NB4 (cell line): ENCODE results near the gene MGLL.
A peak's percentile ranks its signal among the peaks of the same experiment; 100 is the strongest.

Experiments
- DNase-seq: peaks from one replicate; pipeline ENCODE4 v3.0.0; 2010; ENCODE audit warnings: low read depth
- H3K4me3 ChIP-seq: one replicate; pipeline ENCODE4 v1.5.1; 2011; ENCODE audit warnings: mild to moderate bottlenecking, low read depth, low read length, moderate library complexity
- MYC ChIP-seq: IDR thresholded peaks from 2 replicates; pipeline ENCODE4 v1.6.1; 2011; ENCODE audit warnings: low read depth, low read length
- POLR2A ChIP-seq: IDR thresholded peaks from 2 replicates; pipeline ENCODE4 v1.6.1; 2011; ENCODE audit warnings: mild to moderate bottlenecking; ENCODE audit not compliant: insufficient read length; ENCODE audit errors: extremely low read depth
- TF ChIP-seq, protein P1 (sequence below): IDR thresholded peaks from one replicate; pipeline ENCODE4 v1.5.1; 2012; ENCODE audit warnings: low read depth, low read length
- TF ChIP-seq, protein P2 (sequence below): IDR thresholded peaks from 2 replicates; pipeline ENCODE4 v1.6.1; 2011; ENCODE audit warnings: low read depth, low read length

Gene MGLL

DNA sequence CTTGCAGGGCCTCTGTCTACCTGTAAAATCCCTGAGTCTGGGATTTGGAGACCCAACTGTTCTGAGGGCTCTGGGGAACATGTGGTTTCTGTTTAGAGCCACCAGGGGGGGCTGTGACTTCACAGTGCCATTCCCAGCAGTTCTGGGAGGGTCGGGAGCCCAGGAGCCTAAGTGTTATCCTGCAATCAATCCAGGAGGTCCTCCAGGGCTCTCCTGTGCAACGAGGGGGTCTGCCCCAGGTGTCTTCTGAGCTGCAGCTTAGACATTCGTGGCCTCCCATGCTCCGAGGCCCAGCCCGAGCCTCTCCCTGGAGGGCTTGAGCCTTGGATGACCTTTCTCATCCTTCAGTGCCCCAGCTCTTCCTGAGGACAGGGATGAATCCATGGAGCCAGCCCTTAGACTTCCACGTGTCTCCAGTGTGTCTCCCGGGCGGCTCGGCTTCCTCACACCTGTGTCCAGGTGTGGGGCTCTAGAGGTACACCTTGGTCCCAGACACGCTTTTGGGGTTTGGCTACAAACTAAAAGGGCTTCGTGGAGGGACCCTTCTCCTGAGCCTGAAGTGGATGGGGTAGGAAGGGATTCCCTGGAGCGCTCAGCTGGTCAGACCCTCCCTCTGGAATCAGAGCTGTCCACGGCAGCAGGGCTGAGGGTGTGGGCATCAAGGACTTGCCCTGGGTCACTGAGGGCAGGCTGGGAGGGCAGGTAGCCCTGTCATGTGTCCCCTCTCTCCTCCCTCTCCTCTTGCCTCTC lies 169.9 kb downstream of the MGLL start:
- no peak overlapping the region for H3K4me3 ChIP-seq
- TF ChIP-seq, protein P1, sequence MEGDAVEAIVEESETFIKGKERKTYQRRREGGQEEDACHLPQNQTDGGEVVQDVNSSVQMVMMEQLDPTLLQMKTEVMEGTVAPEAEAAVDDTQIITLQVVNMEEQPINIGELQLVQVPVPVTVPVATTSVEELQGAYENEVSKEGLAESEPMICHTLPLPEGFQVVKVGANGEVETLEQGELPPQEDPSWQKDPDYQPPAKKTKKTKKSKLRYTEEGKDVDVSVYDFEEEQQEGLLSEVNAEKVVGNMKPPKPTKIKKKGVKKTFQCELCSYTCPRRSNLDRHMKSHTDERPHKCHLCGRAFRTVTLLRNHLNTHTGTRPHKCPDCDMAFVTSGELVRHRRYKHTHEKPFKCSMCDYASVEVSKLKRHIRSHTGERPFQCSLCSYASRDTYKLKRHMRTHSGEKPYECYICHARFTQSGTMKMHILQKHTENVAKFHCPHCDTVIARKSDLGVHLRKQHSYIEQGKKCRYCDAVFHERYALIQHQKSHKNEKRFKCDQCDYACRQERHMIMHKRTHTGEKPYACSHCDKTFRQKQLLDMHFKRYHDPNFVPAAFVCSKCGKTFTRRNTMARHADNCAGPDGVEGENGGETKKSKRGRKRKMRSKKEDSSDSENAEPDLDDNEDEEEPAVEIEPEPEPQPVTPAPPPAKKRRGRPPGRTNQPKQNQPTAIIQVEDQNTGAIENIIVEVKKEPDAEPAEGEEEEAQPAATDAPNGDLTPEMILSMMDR, result peak; percentile 72
- no peak for TF ChIP-seq MYC
- TF ChIP-seq, protein P2, sequence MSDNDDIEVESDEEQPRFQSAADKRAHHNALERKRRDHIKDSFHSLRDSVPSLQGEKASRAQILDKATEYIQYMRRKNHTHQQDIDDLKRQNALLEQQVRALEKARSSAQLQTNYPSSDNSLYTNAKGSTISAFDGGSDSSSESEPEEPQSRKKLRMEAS, result peak; percentile 82
- peak; percentile 63 for DNase-seq

- TF ChIP-seq, protein P2, result no peak
- TF ChIP-seq, protein P1, result no peak
- no peak for TF ChIP-seq POLR2A
- H3K4me3 ChIP-seq, result no peak overlapping the region
- no peak for DNase-seq
Measured at GRCh38 chr3:127651516-127652172, 170.7 kb downstream of the MGLL start.

DNA sequence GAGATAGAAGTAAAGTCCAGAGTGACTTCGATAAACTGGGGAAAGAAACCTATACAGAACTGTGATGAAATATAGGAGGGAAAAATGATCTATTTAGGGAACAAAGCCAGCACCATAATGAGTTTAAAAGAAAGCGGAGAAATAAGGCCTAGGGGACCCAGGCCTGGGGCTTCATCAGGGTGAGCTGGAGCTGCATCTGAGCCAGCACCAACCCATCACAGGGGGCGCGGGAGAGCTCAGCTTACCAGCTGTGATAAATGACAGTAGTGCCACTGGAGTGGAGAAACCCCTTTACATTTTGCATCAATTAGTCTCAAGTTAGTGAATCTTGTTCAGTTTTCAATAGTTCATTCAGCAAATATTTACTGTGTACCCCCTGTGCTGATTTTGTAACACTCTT lies 172.1 kb downstream of the MGLL start:
- H3K4me3 ChIP-seq, result no peak overlapping the region
- TF ChIP-seq MYC (no peak), POLR2A (no peak)
- TF ChIP-seq, protein P1, result no peak
- TF ChIP-seq, protein P2, result no peak
- DNase-seq, result no peak

GRCh38 chr3:127647845-127648204 lies 174.5 kb downstream of the MGLL start:
- no peak for DNase-seq
- H3K4me3 ChIP-seq, result no peak overlapping the region
- TF ChIP-seq POLR2A (no peak), MYC (no peak)
- TF ChIP-seq, protein P1, result no peak
- TF ChIP-seq, protein P2, result no peak

- no peak overlapping the region for H3K4me3 ChIP-seq
- DNase-seq, result no peak
- TF ChIP-seq POLR2A (no peak), MYC (no peak)
- TF ChIP-seq, protein P1, result no peak
- TF ChIP-seq, protein P2, result no peak
Measured at GRCh38 chr3:127647166-127647844, 175.0 kb downstream of the MGLL start.
